Activated naive CD4-positive, alpha-beta T cell treated with anti-CD3 and anti-CD28 coated beads, Interleukin-2, amount 50 U/mL, for 16 hours (primary cell): Measurements from ENCODE around the gene CFAP92.
A peak's percentile ranks its signal among the peaks of the same experiment; 100 is the strongest.

Experiments
- DNase-seq: peaks from one replicate; pipeline ENCODE4 v3.0.0-alpha.2; 2020

CFAP92 gene

GRCh38 chr3:129025108-129025507 lies 31.2 kb upstream of the CFAP92 start:
- no peak for DNase-seq

GRCh38 chr3:129023909-129024308 lies 30.0 kb upstream of the CFAP92 start:
- no peak for DNase-seq

- DNase-seq, result no peak
Observed at GRCh38 chr3:129023008-129023358, 29.1 kb upstream of the CFAP92 start.

- DNase-seq, result no peak
Observed at GRCh38 chr3:129022114-129023007, 28.5 kb upstream of the CFAP92 start.

- no peak for DNase-seq
Observed at GRCh38 chr3:129021140-129021551, 27.3 kb upstream of the CFAP92 start.

- no peak for DNase-seq
Observed at GRCh38 chr3:129020691-129021090, 26.8 kb upstream of the CFAP92 start.

- DNase-seq, result no peak
Observed at GRCh38 chr3:129019266-129019665, 25.4 kb upstream of the CFAP92 start.

GRCh38 chr3:129018751-129019150 lies 24.9 kb upstream of the CFAP92 start:
- DNase-seq, result no peak

GRCh38 chr3:129018271-129018670 lies 24.4 kb upstream of the CFAP92 start:
- no peak for DNase-seq

GRCh38 chr3:129017484-129017899 lies 23.6 kb upstream of the CFAP92 start:
- no peak for DNase-seq

- no peak for DNase-seq
Observed at GRCh38 chr3:129016720-129017483, 23.0 kb upstream of the CFAP92 start.

GRCh38 chr3:129016356-129016719 lies 22.5 kb upstream of the CFAP92 start:
- DNase-seq, result peak; percentile 63

- peak; percentile 39 for DNase-seq
Observed at GRCh38 chr3:129015388-129016105, 21.7 kb upstream of the CFAP92 start.

- DNase-seq, result no peak
Observed at GRCh38 chr3:129014793-129015345, 21.0 kb upstream of the CFAP92 start.

- no peak for DNase-seq
Observed at GRCh38 chr3:129014148-129014547, 20.3 kb upstream of the CFAP92 start.

- no peak for DNase-seq
Observed at GRCh38 chr3:129013491-129013891, 19.6 kb upstream of the CFAP92 start.

- no peak for DNase-seq
Observed at GRCh38 chr3:129010310-129010956, 16.6 kb upstream of the CFAP92 start.

GRCh38 chr3:129009266-129009665 lies 15.4 kb upstream of the CFAP92 start:
- no peak for DNase-seq

- DNase-seq, result no peak
Observed at GRCh38 chr3:129007792-129008191, 13.9 kb upstream of the CFAP92 start.

GRCh38 chr3:129006864-129007263 lies 13.0 kb upstream of the CFAP92 start:
- no peak for DNase-seq

- no peak for DNase-seq
Observed at GRCh38 chr3:129005526-129006303, 11.8 kb upstream of the CFAP92 start.
